ENCODE data around the gene TTC16. TPM values are rescaled to one million over a fixed set of nuclear protein-coding genes. Genes with fewer than 3 reads are reported as not detected.
"Not testable (repeated sequence)": the region's sequence is repeated elsewhere in the genome, so short reads cannot be mapped to it uniquely, and the experiment has no call there.

TTC16 gene
- total RNA-seq, 1 donor from 2014 or later, result not detected

GRCh38 chr9:127753148-127753547 lies 37.3 kb downstream of the TTC16 start:
- H3K27me3 ChIP-seq (ENCODE audit: control insufficient read depth, insufficient read depth, low read length), result peaks cover 52% of the 10 kb centered on the region
- TF ChIP-seq, protein P1, sequence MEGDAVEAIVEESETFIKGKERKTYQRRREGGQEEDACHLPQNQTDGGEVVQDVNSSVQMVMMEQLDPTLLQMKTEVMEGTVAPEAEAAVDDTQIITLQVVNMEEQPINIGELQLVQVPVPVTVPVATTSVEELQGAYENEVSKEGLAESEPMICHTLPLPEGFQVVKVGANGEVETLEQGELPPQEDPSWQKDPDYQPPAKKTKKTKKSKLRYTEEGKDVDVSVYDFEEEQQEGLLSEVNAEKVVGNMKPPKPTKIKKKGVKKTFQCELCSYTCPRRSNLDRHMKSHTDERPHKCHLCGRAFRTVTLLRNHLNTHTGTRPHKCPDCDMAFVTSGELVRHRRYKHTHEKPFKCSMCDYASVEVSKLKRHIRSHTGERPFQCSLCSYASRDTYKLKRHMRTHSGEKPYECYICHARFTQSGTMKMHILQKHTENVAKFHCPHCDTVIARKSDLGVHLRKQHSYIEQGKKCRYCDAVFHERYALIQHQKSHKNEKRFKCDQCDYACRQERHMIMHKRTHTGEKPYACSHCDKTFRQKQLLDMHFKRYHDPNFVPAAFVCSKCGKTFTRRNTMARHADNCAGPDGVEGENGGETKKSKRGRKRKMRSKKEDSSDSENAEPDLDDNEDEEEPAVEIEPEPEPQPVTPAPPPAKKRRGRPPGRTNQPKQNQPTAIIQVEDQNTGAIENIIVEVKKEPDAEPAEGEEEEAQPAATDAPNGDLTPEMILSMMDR (IDR thresholded peaks at IDR 0.05; ENCODE audit: insufficient read depth, low read length, poor library complexity, severe bottlenecking), result no peak
- no peak for DNase-seq (ENCODE audit: low read depth)
- H3K36me3 ChIP-seq (ENCODE audit: control insufficient read depth, insufficient read depth, low read length), result no peaks in the 10 kb centered on the region
- no peak overlapping the region for H3K4me3 ChIP-seq (ENCODE audit: low read depth, low read length)

DNA sequence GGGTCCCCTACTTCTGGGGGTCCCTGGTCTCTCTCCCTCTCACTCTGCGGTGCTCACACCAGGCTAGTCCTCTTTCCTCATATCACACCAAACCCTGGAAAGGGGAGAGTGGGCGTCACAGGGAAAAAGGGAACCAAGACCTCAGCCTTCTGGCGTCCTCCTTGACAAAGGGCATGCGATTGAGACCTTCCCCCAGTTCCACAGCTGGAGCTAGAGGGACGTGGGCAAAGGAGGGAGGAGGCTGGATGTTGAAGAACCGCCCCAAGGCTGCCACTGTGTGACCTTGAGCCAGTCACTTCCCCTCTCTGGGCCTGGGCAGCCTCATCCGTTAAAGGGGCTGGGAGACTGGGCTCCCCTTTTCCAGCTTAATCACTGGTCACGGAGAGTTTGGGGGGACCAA lies 37.7 kb downstream of the TTC16 start:
- no peak for DNase-seq (ENCODE audit: low read depth)
- Histone ChIP-seq H3K36me3 (ENCODE audit: control insufficient read depth, insufficient read depth, low read length) (no peaks in the 10 kb centered on the region), H3K4me3 (ENCODE audit: low read depth, low read length) (no peak overlapping the region), H3K27me3 (ENCODE audit: control insufficient read depth, insufficient read depth, low read length) (peaks cover 51% of the 10 kb centered on the region)
- TF ChIP-seq, protein P1 (IDR thresholded peaks at IDR 0.05; ENCODE audit: insufficient read depth, low read length, poor library complexity, severe bottlenecking), result no peak

DNA sequence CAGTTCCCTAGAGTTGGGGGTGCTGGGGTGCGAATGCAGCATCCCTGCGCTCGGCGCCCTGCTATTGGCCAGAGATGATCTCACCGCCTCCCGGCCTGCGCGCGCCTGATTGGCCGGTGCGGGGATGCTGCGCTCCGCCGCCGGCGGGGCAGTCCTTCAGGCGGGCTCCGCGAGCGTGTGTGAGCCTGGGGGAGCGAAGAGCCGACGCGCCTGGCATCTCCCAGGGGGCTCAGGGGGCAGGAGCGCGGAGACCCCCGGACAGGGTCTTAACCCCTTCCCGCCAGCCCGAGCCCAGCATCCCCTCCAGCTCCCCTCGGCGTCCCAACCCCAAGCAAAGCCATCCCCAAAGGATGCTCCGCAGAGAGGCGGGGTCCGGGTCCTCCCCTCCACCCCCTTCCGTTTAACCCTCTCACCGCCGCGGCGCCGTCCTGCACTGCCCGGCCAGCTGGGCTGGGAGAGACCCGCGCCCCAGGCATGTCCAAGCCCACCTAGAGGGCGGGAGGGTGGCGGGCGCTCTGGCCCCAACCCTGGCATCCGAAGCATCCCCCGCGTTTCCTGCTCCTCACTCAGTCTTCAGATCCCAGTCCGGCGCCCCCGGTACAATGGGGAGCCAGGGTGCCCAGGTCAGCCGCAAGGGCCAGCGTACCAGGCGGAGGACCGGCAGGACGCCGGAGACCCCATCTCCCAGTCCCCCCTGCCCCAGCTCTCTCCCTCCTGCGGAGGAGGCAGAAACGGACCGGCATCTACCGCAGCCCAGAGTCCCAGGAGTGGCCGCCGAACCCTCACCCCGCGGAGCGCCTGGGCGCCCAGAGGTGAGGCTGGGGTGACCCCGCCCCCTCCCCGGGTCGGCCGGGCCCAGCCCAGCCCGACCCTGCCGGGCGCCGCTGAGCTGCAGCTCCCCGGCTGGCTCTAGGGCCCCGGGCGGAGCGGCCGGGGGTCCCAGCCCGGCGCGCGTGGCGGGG lies 38.5 kb downstream of the TTC16 start:
- no peak overlapping the region for H3K4me3 ChIP-seq (ENCODE audit: low read depth, low read length)
- H3K36me3 ChIP-seq (ENCODE audit: control insufficient read depth, insufficient read depth, low read length), result no peaks in the 10 kb centered on the region
- H3K27me3 ChIP-seq (ENCODE audit: control insufficient read depth, insufficient read depth, low read length), result peaks cover 45% of the 10 kb centered on the region
- TF ChIP-seq, protein P1 (IDR thresholded peaks at IDR 0.05; ENCODE audit: insufficient read depth, low read length, poor library complexity, severe bottlenecking), result no peak
- DNase-seq (ENCODE audit: low read depth), result no peak

GRCh38 chr9:127755061-127756060 lies 39.5 kb downstream of the TTC16 start:
- TF ChIP-seq, protein P1 (IDR thresholded peaks at IDR 0.05; ENCODE audit: insufficient read depth, low read length, poor library complexity, severe bottlenecking), result no peak
- DNase-seq (ENCODE audit: low read depth), result no peak
- Histone ChIP-seq H3K27me3 (ENCODE audit: control insufficient read depth, insufficient read depth, low read length) (peaks cover 47% of the 10 kb centered on the region), H3K36me3 (ENCODE audit: control insufficient read depth, insufficient read depth, low read length) (no peaks in the 10 kb centered on the region), H3K4me3 (ENCODE audit: low read depth, low read length) (no peak overlapping the region)

GRCh38 chr9:127756233-127756632 lies 40.4 kb downstream of the TTC16 start:
- Histone ChIP-seq H3K27me3 (ENCODE audit: control insufficient read depth, insufficient read depth, low read length) (peaks cover 48% of the 10 kb centered on the region), H3K4me3 (ENCODE audit: low read depth, low read length) (no peak overlapping the region), H3K36me3 (ENCODE audit: control insufficient read depth, insufficient read depth, low read length) (no peaks in the 10 kb centered on the region)
- TF ChIP-seq, protein P1 (IDR thresholded peaks at IDR 0.05; ENCODE audit: insufficient read depth, low read length, poor library complexity, severe bottlenecking), result no peak
- DNase-seq (ENCODE audit: low read depth), result no peak

GRCh38 chr9:127756776-127757175 lies 40.9 kb downstream of the TTC16 start:
- not testable (repeated sequence) for H3K36me3 ChIP-seq (ENCODE audit: control insufficient read depth, insufficient read depth, low read length); H3K4me3 ChIP-seq (ENCODE audit: low read depth, low read length); DNase-seq (ENCODE audit: low read depth)
- peaks cover 50% of the 10 kb centered on the region for H3K27me3 ChIP-seq (ENCODE audit: control insufficient read depth, insufficient read depth, low read length)

All from kidney epithelial cell (primary cell).